Testis (tissue), 3 donors: ENCODE measurements around the gene MINDY4B. TPM values are rescaled to one million over a fixed set of nuclear protein-coding genes. Genes with fewer than 3 reads are reported as not detected.

ENCODE experiments used
- DNase-seq: peaks from one replicate; pipeline ENCODE4 v3.0.0-alpha.2; 2019
- H3K27ac ChIP-seq, 2 donors: fragments of 200-600 bp; sonication (generic); one replicate each; pipeline ENCODE4 v1.5.1; 2019
- H3K27me3 ChIP-seq: fragments of 200-600 bp; sonication (generic); one replicate; pipeline ENCODE4 v1.5.1; 2019
- H3K36me3 ChIP-seq: fragments of 200-600 bp; sonication (generic); one replicate; pipeline ENCODE4 v1.5.1; 2017; ENCODE audit warnings: low read depth; ENCODE audit errors: missing control alignments
- H3K4me1 ChIP-seq: fragments of 200-600 bp; sonication (generic); one replicate; pipeline ENCODE4 v1.5.1; 2019
- H3K4me3 ChIP-seq, 2 donors: fragments of 200-600 bp; sonication (generic); one replicate each; pipeline ENCODE4 v1.5.1; 2017 to 2019
- H3K9me3 ChIP-seq: fragments of 200-600 bp; sonication (generic); one replicate; pipeline ENCODE4 v1.5.1; 2017
- CTCF ChIP-seq, 3 experiments: fragments of 450-650 bp in 2 of 3; fragments of 200-600 bp in 1 of 3; sonication (generic) in 1 of 3; IDR thresholded peaks; one replicate each; pipeline ENCODE4 v1.5.1; 2016 to 2019; ENCODE audit warnings: antibody characterized with exemption in 3 of 3, mild to moderate bottlenecking in 2 of 3, moderate library complexity in 1 of 3
- POLR2A ChIP-seq: fragments of 450-650 bp; IDR thresholded peaks from one replicate; pipeline ENCODE4 v1.6.1; 2017; ENCODE audit warnings: antibody characterized with exemption, mild to moderate bottlenecking, moderate library complexity
- WGBS, 2 donors: methylation state at CpG; one replicate each; pipeline ENCODE4 v1.1.5; 2018; 5-methylcytosine and 5-hydroxymethylcytosine counted together
- intact Hi-C: fragments of 100-400 bp; cut with DNase I; formaldehyde crosslinking; loops from one replicate; pipeline ENCODE4 v1.15.1; 2023; ENCODE audit warnings: low total_unique reads
- polyA plus RNA-seq: library from polyadenylated mRNA; stranded (reverse); fragments of 350-450 nt; fragmentation: Illumina TruSeq; extraction: RNeasy Lipid Tissue Mini Kit (QIAGEN cat#74804); gene quantifications from one replicate; pipeline ENCODE4 v1.2.3, GENCODE V29; 2014; ENCODE audit warnings: low read depth, low replicate concordance; ENCODE audit not compliant: insufficient read depth
- total RNA-seq, 2 donors: library from RNA; depleted of rRNA; stranded (reverse); fragments of >200 nt; gene quantifications; one replicate each; pipeline ENCODE4 v1.2.3, GENCODE V29; 2016

The MINDY4B gene
- total and polyA plus RNA-seq, 3 donors from 2014 or later, result not detected

- whole genome bisulfite sequencing, 2 donors, result 0 to 27% methylated on average over 1 of the region's 1 CpG
- H3K27ac ChIP-seq, result no peak overlapping the region
- intact Hi-C loops, result no loop called here
Measured at GRCh38 chr3:150933473-150933995, 28.3 kb upstream of the MINDY4B start.

GRCh38 chr3:150931745-150932144 is 26.5 kb upstream of the MINDY4B start:
- Histone ChIP-seq H3K9me3 (no peaks in the 10 kb centered on the region), H3K4me1 (no peaks in the 10 kb centered on the region), H3K4me3 (no peak overlapping the region), H3K27me3 (no peaks in the 10 kb centered on the region), H3K27ac (no peak overlapping the region), H3K36me3 (no peaks in the 10 kb centered on the region)
- intact Hi-C loops, result no loop called here
- TF ChIP-seq CTCF (IDR thresholded peaks at IDR 0.05) (no peak), POLR2A (no peak)
- WGBS, 2 donors, result 82 to 100% methylated on average over 1 of the region's 1 CpG
- DNase-seq, result no peak

More at GRCh38 chr3:150933473-150933995, 28.3 kb upstream of the MINDY4B start:
- no peak for TF ChIP-seq POLR2A
- no peak for TF ChIP-seq CTCF (IDR thresholded peaks at IDR 0.05)
- H3K9me3 ChIP-seq, result no peaks in the 10 kb centered on the region
- no peaks in the 10 kb centered on the region for H3K36me3 ChIP-seq
- H3K27me3 ChIP-seq, result no peaks in the 10 kb centered on the region
- H3K4me1 ChIP-seq, result no peaks in the 10 kb centered on the region
- no peak overlapping the region for H3K4me3 ChIP-seq
- no peak for DNase-seq

GRCh38 chr3:150930839-150931238 is 25.6 kb upstream of the MINDY4B start:
- DNase-seq, result no peak
- 39 to 43% methylated on average over 3 of the region's 3 CpGs for WGBS, 2 donors
- H3K9me3 ChIP-seq, result no peaks in the 10 kb centered on the region
- H3K27ac ChIP-seq, result no peak overlapping the region
- no peak overlapping the region for H3K4me3 ChIP-seq
- TF ChIP-seq CTCF (IDR thresholded peaks at IDR 0.05) (no peak), POLR2A (no peak)
- H3K4me1 ChIP-seq, result no peaks in the 10 kb centered on the region
- no peaks in the 10 kb centered on the region for H3K27me3 ChIP-seq
- intact Hi-C loops, result no loop called here
- no peaks in the 10 kb centered on the region for H3K36me3 ChIP-seq

- no peak for DNase-seq
- Histone ChIP-seq H3K4me3 (no peak overlapping the region), H3K27me3 (no peaks in the 10 kb centered on the region), H3K27ac (no peak overlapping the region), H3K4me1 (no peaks in the 10 kb centered on the region), H3K9me3 (no peaks in the 10 kb centered on the region), H3K36me3 (no peaks in the 10 kb centered on the region)
- WGBS, 2 donors, result 76 to 82% methylated on average over 1 of the region's 1 CpG
- intact Hi-C loops, result no loop called here
- TF ChIP-seq CTCF (IDR thresholded peaks at IDR 0.05) (no peak), POLR2A (no peak)
Measured at GRCh38 chr3:150928234-150928633, 23.0 kb upstream of the MINDY4B start.

- DNase-seq, result no peak
- Histone ChIP-seq H3K4me1 (no peaks in the 10 kb centered on the region), H3K36me3 (no peaks in the 10 kb centered on the region), H3K4me3 (no peak overlapping the region), H3K9me3 (no peaks in the 10 kb centered on the region), H3K27ac (no peak overlapping the region), H3K27me3 (no peaks in the 10 kb centered on the region)
- intact Hi-C loops, result no loop called here
- 80% methylated on average over 7 of the region's 7 CpGs for WGBS, 2 donors
- no peak for TF ChIP-seq CTCF (IDR thresholded peaks at IDR 0.05)
Measured at GRCh38 chr3:150926328-150926727, 21.1 kb upstream of the MINDY4B start.
